ENCODE results near the gene SWI5.

SWI5 gene

GRCh38 chr9:128294142-128294541 is 18.1 kb downstream of the SWI5 start:
- Histone ChIP-seq H3K36me3 (no peaks in the 10 kb centered on the region), H3K4me1 (no peaks in the 10 kb centered on the region), H3K9me3 (no peaks in the 10 kb centered on the region), H3K27me3 (no peaks in the 10 kb centered on the region; the same call in 1 of the 2 replicates), H3K4me3 (ENCODE audit: low read depth, low read length) (no peak overlapping the region)
- no peak for DNase-seq
- TF ChIP-seq CTCF (IDR thresholded peaks at IDR 0.05; ENCODE audit: low read depth, low read length): no peak

GRCh38 chr9:128296340-128297220 is 20.5 kb downstream of the SWI5 start:
- H3K27me3 ChIP-seq: no peaks in the 10 kb centered on the region; the same call in 1 of the 2 replicates
- no peaks in the 10 kb centered on the region for H3K9me3 ChIP-seq
- H3K4me3 ChIP-seq (ENCODE audit: low read depth, low read length): no peak overlapping the region
- DNase-seq: no peak
- TF ChIP-seq CTCF (IDR thresholded peaks at IDR 0.05; ENCODE audit: low read depth, low read length): no peak
- no peaks in the 10 kb centered on the region for H3K36me3 ChIP-seq
- no peaks in the 10 kb centered on the region for H3K4me1 ChIP-seq

- DNase-seq: no peak
- Histone ChIP-seq H3K27me3 (no peaks in the 10 kb centered on the region; the same call in 1 of the 2 replicates), H3K9me3 (no peaks in the 10 kb centered on the region), H3K4me1 (no peaks in the 10 kb centered on the region), H3K36me3 (no peaks in the 10 kb centered on the region), H3K4me3 (ENCODE audit: low read depth, low read length) (no peak overlapping the region)
- TF ChIP-seq CTCF (IDR thresholded peaks at IDR 0.05; ENCODE audit: low read depth, low read length): no peak
Observed at GRCh38 chr9:128297221-128297773, 21.2 kb downstream of the SWI5 start.

- H3K36me3 ChIP-seq: no peaks in the 10 kb centered on the region
- DNase-seq: no peak
- H3K27me3 ChIP-seq: no peaks in the 10 kb centered on the region; the same call in 1 of the 2 replicates
- TF ChIP-seq CTCF (IDR thresholded peaks at IDR 0.05; ENCODE audit: low read depth, low read length): no peak
- no peaks in the 10 kb centered on the region for H3K9me3 ChIP-seq
- H3K4me1 ChIP-seq: no peaks in the 10 kb centered on the region
- H3K4me3 ChIP-seq (ENCODE audit: low read depth, low read length): no peak overlapping the region
Observed at GRCh38 chr9:128298535-128299482, 22.7 kb downstream of the SWI5 start.

- no peak overlapping the region for H3K4me3 ChIP-seq (ENCODE audit: low read depth, low read length)
- no peak for TF ChIP-seq CTCF (IDR thresholded peaks at IDR 0.05; ENCODE audit: low read depth, low read length)
- no peak for DNase-seq
- H3K27me3 ChIP-seq: no peaks in the 10 kb centered on the region
- no peaks in the 10 kb centered on the region for H3K4me1 ChIP-seq
- H3K9me3 ChIP-seq: no peaks in the 10 kb centered on the region
- peaks cover 3% of the 10 kb centered on the region for H3K36me3 ChIP-seq
Observed at GRCh38 chr9:128304136-128304970, 28.3 kb downstream of the SWI5 start.
